Measurements from ENCODE around the gene UNC79.
"Not testable (repeated sequence)": the region's sequence is repeated elsewhere in the genome, so short reads cannot be mapped to it uniquely, and the experiment has no call there.

UNC79 gene

DNA sequence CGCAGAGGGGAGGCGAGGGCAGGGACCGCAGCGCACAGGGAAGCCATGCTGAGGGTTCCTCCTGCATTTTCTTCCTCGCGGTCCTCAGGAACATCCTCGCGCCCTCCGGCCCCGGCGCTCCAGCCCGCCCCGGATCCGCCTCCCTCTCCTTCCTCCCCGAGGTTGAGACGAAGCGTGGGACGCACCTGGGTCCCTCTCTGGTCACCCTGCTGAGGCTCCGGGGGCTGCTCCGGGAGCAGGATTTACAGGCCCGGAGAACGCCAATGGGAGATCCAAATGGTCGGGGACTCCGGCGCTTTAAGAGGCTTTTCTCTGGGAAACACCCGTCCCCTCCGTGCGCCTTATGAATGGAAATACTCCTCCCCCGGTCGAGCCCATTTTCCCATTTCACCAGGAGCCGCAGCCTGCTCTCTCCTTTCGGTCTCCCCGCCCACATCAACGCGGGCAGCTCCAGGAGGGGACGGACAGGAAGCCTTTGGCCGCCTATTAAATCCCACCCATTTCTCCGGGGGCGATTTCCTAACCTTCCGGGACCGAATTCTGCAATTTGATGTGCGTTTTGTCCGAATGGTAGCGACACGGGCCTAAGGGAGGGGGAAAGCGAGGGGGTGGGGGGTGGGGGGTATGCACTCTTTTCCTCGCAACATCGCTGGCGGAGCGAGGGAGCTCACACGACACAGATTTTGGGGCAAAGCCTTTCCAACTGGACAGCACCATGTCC is at the start of gene UNC79:
UNC79 (plus strand) TSS at position 625 of the 721 bp plus-strand sequence; CDS start at position 716, 91 bp downstream.
- TF ChIP-seq, protein P1, sequence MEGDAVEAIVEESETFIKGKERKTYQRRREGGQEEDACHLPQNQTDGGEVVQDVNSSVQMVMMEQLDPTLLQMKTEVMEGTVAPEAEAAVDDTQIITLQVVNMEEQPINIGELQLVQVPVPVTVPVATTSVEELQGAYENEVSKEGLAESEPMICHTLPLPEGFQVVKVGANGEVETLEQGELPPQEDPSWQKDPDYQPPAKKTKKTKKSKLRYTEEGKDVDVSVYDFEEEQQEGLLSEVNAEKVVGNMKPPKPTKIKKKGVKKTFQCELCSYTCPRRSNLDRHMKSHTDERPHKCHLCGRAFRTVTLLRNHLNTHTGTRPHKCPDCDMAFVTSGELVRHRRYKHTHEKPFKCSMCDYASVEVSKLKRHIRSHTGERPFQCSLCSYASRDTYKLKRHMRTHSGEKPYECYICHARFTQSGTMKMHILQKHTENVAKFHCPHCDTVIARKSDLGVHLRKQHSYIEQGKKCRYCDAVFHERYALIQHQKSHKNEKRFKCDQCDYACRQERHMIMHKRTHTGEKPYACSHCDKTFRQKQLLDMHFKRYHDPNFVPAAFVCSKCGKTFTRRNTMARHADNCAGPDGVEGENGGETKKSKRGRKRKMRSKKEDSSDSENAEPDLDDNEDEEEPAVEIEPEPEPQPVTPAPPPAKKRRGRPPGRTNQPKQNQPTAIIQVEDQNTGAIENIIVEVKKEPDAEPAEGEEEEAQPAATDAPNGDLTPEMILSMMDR (IDR thresholded peaks at IDR 0.05; ENCODE audit: extremely low read depth, insufficient read depth, missing control alignments), result no peak
- in situ Hi-C loops (cut with MboI; ENCODE audit: low pct_unique_long_range_greater_than_20kb, low sequenced_read_pairs, unreplicated experiment), result no loop called here
- DNase-seq (ENCODE audit: low spot score), result no peak

DNA sequence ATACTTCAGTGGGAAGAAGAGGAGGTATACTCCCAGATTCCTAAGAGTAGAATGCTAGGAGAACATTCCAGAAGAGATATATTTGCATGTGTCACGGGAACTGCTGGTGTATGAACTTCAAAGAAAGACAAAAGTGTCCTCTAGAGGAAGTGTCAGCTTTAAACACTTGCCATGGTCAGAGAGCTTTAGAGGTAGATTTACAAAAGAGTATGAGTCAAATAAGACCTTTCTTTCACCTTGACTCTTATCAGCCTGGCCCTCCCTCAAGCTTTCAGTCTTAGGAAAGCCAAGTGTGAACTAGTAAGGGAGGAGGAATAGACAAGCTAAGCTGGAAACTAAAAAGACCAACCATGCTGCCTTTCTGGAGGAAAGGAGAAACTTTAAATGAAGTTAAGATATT is 49.1 kb upstream of the UNC79 start:
- peak; percentile 22 for DNase-seq (ENCODE audit: low spot score)
- in situ Hi-C loops (cut with MboI; ENCODE audit: low pct_unique_long_range_greater_than_20kb, low sequenced_read_pairs, unreplicated experiment), result no loop called here
- TF ChIP-seq, protein P1 (IDR thresholded peaks at IDR 0.05; ENCODE audit: extremely low read depth, insufficient read depth, missing control alignments), result peak; percentile 13

DNA sequence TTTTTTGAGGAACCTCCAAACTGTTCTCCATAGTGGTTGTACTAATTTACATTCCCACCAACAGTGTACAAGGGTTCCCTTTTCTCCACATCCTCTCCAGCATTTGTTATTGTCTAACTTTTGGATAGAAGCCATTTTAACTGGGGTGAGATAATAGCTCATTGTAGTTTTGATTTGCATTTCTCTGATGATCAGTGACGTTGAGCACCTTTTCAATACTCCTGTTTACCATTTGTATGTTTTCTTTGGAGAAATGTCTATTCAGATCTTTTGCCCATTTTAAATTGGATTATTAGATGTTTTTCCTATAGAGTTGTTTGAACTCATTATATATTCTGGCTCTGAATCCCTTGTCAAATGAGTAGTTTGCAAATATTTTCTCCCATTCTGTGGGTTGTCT is 46.5 kb upstream of the UNC79 start:
- in situ Hi-C loops (cut with MboI; ENCODE audit: low pct_unique_long_range_greater_than_20kb, low sequenced_read_pairs, unreplicated experiment); DNase-seq (ENCODE audit: low spot score): not testable (repeated sequence)

DNA sequence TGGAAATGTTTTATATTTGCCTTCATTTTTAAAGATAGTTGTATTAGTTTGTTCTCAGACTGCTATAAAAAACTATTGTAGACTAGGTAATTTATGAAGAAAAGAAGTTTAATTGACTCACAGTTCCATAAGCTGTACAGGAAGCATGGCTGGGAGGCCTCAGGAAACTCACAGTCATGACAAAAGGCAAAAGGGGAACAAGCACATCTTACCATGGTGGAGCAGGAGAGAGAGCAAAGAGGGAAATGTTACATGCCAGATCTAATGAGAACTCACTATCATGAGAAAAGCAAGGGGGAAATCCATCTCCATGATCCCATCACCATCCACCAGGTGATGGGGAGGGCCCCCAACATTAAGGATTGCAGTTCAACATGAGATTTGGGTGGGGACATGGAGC is 35.5 kb upstream of the UNC79 start:
- in situ Hi-C loops (cut with MboI; ENCODE audit: low pct_unique_long_range_greater_than_20kb, low sequenced_read_pairs, unreplicated experiment), result no loop called here
- DNase-seq (ENCODE audit: low spot score), result no peak
- TF ChIP-seq, protein P1 (IDR thresholded peaks at IDR 0.05; ENCODE audit: extremely low read depth, insufficient read depth, missing control alignments), result no peak

DNA sequence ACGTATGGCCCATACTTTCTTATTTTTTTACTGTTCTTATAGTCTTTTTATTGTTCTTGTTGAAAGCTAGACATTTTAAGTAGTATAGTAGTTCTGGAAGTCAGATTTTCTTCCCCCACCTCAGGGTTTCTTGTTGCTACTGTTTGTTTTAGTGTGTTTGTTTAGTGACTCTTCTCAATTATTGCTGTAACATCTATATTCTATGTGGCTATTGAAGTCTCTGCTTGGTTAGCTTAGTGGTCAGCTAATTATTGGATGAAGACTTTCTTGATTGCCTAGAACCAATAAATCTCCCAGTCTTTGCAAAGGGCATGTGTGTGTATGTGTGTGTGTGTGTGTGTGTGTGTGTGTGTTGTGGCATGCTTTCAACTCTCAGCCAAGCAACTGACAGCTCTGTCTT is 34.3 kb upstream of the UNC79 start:
- in situ Hi-C loops (cut with MboI; ENCODE audit: low pct_unique_long_range_greater_than_20kb, low sequenced_read_pairs, unreplicated experiment), result no loop called here
- TF ChIP-seq, protein P1 (IDR thresholded peaks at IDR 0.05; ENCODE audit: extremely low read depth, insufficient read depth, missing control alignments), result no peak
- no peak for DNase-seq (ENCODE audit: low spot score)

DNA sequence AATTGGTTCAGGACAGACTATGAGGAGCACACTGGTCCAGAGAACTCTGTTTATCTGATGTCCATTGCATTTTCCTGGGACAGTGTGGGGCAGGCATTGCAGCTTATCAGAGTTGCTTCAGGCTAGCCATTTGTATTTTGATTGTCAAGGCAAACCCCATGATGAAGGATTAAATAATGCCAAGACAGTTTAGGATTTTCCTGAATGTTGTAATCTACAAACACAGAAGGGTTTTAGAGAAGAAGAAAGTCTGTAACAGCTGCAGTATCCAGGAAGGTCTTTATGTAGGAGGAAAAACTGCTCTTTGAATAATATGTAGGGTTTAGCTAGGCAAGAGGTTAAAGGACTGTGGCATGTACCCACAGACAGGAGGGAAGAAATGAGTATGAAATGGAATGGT is 32.2 kb upstream of the UNC79 start:
- TF ChIP-seq, protein P1 (IDR thresholded peaks at IDR 0.05; ENCODE audit: extremely low read depth, insufficient read depth, missing control alignments), result no peak
- in situ Hi-C loops (cut with MboI; ENCODE audit: low pct_unique_long_range_greater_than_20kb, low sequenced_read_pairs, unreplicated experiment), result no loop called here

DNA sequence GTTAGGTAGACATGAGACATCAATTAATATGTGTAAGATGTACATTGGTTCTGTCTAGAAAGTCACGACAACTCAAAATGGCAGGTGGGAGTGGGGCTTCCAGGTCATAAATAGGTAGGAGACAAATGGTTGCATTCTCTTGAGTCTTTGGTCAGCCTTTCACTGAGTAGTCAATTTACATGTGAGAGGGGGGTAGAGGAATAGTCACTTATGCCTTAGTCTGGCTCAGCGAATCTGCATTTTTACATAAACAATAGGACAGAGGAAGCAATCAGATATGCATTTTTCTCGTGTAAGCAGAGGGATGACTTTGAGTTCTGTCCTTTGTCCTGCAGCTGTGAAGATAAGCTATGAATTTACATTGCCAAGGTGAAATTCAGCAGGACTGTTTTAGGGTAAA is 27.8 kb upstream of the UNC79 start:
- in situ Hi-C loops (cut with MboI; ENCODE audit: low pct_unique_long_range_greater_than_20kb, low sequenced_read_pairs, unreplicated experiment), result no loop called here
- DNase-seq (ENCODE audit: low spot score), result no peak
- TF ChIP-seq, protein P1 (IDR thresholded peaks at IDR 0.05; ENCODE audit: extremely low read depth, insufficient read depth, missing control alignments), result no peak

More for the DNA sequence above, 32.2 kb upstream of the UNC79 start:
- no peak for DNase-seq (ENCODE audit: low spot score)
